ENCODE results near the gene NR4A2.
A peak's percentile ranks its signal among the peaks of the same experiment; 100 is the strongest.

The NR4A2 gene

DNA sequence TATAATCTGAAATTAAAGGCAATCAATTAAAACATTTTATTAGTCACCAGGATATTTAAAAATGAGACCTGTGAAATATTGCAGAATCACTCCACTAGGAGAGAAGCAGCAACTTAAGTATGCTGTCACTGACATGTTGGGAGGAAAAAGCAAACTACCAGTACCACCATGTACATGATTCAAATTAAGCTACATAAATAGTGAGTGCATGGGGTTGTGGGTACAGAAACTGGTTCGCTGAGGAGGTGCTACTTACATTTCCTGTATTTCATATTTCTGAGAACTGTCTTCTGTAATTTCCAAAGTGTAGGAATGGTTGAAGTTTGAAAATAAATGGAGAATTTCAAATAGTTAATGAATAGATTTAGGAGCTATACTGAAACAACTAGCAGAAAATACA, 7.9 kb upstream of the NR4A2 start:
- no peak for DNase-seq (ENCODE audit: low read depth in 1 of 2, low spot score in 1 of 2)

DNA sequence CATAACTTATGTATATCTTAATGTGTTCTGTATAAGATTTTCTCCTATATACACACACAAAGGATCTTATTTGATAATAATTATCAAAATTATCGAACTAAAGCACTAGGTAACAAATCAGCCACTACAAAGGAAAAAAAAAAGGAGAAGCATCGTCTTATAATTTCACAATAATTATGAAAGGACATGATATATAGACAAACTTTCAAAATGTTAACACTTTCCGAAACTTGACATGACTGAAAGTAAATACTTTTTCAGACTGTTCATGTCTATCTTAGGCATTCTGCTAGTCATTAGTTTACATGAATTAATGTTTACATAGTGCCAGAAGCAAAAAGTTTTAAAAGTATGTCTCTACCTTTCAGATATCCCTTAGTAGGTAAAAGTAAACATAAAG, 7.3 kb upstream of the NR4A2 start:
- DNase-seq (ENCODE audit: low read depth in 1 of 2, low spot score in 1 of 2), result no peak

DNA sequence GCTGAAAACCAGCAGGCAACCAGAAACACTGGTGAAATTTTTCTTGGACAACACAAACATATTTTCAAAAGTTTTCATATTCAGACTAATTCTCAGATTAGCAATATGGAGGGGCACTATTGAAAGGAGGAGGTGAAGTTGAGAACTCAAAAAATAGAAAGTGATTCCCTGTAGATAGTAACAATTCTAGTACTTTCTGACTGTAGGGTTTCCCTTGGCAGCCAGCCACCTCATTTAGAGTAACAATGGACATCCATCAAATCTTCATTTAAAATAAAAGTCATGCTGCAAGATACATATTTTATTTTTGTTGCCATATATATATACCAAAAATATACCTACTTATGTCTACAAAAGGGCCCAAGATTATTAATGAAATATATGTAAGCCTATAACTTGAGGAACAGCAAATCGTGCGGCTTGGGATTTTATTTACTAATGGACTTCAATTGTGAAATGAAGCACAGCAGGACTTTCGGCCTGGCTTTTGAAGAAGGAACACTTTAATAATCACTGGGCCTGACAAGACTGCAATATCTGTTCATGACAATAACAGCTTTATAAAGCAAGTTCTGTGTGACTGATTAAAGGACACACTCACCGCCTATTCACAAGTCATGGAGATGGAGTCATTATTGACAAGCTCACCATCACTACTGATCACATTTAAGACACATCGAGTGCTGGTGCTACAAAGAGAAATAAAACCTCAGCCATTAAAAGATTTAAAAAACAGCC, 6.8 kb upstream of the NR4A2 start:
- no peak for DNase-seq (ENCODE audit: low read depth in 1 of 2, low spot score in 1 of 2)

DNA sequence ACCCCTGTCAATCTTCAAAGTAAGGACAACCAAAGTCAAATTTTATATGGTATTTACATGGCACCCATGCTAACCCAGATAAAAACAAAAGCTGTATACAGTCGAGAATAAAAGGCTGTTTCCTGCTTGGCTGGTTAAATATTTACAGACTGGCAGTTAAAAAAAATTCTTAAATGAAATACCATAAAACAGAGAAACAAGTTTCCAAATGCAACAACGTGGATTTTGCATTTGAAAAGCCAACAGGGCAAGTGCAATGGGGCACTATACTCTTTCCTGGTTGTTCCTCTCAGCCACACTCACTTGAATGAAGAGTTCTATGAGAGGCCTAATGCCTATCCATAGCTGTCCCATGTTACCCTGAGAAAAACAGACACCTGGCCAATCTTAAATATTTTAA, 6.1 kb upstream of the NR4A2 start:
- DNase-seq (ENCODE audit: low read depth in 1 of 2, low spot score in 1 of 2), result no peak

DNA sequence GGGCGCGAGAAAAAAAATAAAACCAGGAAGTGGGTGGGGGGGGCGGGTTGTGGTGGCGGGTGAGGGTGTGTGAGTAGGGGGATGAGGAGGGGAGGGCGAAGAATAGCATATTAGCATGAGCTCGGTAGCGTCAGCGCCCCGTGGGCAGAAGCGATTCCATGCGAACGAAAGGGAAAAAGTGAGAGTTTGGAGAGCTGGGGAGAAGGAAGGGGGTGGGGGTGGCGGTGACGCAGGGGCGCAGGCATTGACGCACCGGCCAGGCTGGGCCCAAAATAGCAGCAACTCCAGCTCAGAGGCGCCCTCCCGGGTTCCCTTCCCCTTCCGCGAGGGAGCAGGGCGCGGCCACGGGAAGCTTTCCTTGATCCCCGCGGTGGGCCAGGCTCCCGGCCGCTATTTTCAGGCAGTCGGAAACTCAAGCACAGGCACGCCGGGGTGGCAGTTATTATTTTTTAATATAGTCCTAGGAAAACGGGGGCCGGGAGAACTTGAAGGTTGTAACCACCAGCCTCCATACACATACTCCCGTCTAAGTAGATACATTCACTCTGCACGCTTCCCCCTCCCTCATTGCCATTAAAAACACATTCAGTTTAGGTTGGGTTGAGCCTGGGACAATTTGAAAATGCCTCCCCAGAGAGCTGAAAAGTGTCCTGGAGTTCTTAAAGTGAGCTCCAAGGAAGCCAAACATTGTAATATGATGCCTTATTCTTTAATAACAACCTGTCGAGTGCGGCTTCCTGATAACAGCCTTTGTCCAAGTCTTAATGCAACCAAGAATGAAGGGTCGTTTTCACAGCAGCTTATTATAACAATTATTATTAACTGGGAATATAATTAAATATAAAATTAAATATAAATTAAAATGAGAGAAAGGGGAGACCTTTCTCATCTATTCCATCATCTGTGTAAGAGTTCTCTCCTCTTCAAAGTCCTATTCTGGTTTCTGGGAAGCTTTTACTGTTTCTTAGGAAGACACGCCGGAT, 2.3 kb upstream of the NR4A2 start:
- DNase-seq (ENCODE audit: low read depth in 1 of 2, low spot score in 1 of 2), result peak; percentile 76 to 86

DNA sequence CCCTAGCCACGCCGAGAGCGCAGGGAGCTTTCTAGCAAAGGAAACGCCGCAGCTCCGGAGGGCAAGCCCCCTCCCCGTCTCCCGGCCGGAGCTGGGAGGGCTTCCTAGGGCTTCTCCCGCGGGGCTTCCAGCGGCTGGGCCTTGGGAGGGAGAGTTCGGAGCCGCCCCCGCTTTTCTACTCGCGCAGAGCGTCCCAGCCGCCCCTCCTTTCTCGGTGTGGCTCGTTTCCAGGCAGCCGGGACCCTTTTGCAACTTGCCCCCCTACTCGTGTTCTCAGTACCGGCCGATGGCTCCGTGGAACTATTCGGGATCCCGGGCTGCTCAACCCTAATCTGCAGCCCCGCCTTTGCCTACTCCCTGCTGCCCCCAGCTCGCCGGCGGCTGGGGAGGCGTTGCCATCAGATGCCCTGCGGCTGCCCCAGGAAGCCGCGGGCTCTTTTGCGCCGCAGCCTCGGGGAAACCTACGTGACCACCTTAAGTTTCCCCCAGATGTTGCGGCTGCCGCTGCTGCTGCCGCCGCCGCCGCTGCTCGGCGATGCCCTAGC, 1.5 kb upstream of the NR4A2 start:
- DNase-seq (ENCODE audit: low read depth in 1 of 2, low spot score in 1 of 2), result peak in 1 of 2 donors; percentile 38

DNA sequence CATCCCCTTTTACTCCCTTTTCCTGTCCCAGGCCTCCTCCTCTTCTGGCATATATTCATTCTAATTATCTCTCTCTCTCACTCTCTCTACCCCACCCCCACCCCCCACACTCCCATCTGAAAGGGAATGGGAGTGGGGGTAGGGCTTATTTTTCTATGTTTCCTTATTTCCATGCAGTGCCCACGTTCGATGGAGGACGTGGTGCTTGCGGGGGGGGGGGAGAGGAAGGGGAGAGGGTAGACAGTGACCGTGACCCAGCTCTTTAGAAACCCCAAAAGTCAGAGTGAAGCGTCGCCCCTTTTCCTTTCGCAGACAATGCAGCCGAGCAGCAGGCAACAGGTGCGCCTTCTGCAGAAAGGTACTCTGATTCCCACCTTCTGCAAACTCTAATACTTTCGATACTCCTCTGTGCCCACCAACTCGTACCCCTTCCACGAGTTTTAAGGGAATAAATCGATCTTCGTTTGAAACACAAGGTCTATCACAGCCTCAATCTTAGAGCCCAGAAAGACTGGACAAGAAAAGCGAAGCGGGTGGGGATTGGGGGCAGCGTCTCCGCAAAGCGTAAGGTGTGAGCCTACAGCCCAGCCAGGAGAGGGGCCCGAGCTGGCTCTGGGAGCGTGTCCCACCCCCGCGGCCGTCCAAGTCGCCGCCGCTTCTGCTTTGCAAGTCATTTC, 891 bp upstream of the NR4A2 start:
- peak in 1 of 2 donors; percentile 46 for DNase-seq (ENCODE audit: low read depth in 1 of 2, low spot score in 1 of 2)

DNA sequence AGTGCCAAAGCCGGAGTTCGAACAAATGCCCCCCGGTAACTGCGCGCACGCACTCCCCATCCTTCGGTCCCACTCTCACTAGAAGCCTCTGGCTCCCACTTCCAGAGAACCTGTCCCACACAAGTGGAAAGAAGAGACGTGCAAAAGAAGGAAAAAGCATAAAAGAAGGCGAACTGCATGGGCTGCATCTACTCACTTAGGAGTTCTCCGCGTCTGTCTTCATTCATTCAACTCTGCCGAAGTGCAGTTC, 312 bp downstream of the NR4A2 start:
- no peak for DNase-seq (ENCODE audit: low read depth in 1 of 2, low spot score in 1 of 2)

DNA sequence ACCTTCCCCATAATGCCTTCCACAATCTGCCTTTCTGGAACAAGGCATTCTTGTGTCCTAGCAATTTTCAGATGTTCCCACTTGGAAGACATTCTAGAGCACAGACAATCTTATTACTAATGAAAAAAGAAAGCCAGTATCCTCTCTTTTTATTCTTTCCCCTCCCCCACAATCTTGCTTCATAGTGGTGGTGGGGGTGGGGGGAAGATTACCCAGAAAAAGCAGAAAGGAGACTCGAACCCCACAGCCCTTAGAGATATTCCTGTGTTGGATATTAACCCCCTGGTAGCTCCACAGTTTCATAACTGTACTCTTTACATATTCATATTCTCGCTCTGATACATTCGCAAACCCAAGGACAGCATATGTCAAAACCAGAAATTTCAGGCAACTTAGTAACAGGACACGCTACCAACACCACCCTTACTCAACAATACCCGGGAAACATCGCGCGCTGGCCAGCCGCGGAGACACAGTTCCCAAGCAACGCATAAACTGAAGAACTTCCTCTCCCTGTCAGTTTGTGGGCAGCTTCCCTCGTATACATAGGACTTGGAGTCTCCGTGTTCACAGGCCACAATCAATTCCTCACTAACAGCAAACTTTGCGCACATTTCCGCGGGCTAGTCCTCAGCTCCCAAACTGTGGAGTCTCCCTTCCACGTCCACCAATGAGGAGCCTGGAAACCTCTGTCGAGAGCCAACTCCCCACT, 793 bp downstream of the NR4A2 start:
- DNase-seq (ENCODE audit: low read depth in 1 of 2, low spot score in 1 of 2), result no peak

DNA sequence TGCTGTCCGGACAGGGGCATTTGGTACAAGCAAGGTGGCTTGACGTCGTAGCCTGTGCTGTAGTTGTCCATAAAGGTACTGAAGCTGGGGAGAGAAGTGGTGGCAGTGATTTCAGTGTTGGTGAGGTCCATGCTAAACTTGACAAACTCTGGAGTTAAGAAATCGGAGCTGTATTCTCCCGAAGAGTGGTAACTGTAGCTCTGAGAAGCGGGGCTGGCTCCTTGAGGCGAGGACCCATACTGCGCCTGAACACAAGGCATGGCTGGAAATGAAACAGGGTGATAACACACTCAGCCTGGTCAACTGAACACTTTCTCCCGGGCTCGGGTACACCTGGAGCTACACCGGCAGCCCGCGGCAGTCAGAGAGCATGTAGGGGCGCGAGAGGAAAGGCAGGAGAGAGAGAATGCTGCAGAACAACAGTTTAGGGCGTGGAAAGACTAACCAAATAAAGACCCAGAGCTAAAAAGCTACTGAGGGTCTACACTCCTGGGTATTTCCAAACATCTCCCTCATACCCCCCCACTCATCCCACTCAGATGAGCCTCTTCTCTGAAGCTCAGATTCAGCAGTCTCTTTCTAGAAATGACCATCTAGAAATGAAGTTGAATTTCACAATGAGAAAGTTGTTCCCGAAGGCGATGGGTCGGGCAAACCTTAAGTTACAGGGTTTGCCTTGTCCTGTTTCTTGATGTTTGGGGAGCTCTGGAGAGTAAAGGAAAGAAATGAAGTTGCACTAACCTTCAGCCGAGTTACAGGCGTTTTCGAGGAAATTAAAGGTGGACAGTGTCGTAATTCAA, 2.4 kb downstream of the NR4A2 start:
- no peak for DNase-seq (ENCODE audit: low read depth in 1 of 2, low spot score in 1 of 2)

DNA sequence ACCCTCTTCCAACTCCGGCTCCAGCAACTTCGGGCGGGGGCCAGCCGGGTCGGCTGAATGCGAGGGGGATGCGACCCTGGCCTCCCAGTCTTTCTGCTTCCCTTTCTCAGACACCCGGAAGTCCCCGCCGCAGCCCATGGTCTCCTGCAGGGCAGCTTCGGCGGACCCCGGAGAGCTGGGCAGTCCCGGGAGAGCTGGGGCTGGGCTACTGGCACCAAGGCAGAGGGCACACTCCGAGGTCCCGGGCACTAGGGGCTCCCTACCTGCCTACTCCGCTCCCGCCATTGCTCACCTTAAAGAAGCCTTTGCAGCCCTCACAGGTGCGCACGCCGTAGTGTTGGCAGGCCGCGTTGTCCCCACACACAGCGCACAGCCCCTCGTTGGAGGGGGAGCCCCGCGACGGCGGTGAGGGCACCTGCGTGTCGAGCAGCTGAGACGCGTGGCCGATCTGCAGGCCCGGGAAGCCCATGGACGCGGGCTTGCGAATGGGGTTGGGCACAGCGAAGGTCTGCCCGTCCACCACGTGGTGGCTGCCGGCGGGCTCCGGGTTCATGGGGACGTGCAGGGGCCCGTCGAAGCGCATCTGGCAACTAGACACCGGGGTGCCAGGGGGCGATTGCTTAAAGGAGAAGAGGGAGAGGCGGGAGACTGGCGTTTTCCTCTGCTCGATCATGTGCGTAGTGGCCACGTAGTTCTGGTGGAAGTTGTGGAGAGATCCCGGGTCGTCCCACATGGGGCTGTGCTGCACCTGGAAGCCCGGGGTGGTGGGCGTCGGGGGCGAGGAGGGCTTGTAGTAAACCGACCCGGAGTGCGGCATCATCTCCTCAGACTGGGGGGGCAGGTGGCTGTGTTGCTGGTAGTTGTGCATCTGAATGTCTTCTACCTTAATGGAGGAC, 3.2 kb downstream of the NR4A2 start:
- no peak for DNase-seq (ENCODE audit: low read depth in 1 of 2, low spot score in 1 of 2)

DNA sequence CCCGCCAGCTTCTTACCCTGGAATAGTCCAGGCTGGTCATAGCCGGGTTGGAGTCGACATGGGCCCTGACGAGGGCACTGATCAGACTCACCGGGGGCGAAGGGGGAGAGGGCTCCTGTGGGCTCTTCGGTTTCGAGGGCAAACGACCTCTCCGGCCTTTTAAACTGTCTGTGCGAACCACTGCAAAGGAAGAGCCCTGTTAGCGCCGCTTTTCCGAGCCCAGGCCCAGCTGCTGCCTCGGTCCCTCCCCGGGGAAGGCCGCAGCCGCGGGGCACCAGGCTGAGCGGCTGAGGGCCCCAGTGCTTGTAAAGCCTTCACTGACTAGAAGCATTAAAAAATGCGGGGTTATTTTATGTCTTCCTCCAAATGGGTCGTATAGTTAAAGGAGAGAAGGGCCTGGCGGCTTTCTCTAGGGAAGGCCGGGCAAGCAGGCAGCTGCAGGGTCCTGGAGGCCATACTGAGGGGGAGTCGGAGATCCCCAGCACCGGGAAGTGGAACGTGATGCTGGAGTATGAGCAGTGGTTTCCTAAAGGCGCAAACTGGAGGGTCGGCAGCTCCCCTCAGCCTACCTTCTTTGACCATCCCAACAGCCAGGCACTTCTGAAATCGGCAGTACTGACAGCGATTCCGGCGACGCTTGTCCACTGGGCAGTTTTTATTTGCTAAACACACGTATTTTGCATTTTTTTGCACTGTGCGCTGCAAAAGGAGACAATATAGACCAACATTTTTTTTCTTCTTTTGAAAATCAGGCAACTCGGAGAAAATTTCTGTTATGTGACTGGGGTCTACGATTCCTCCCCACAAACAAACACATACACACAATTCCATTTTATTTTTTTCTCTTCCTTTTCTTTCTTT, 4.5 kb downstream of the NR4A2 start:
- DNase-seq (ENCODE audit: low read depth in 1 of 2, low spot score in 1 of 2), result no peak

DNA sequence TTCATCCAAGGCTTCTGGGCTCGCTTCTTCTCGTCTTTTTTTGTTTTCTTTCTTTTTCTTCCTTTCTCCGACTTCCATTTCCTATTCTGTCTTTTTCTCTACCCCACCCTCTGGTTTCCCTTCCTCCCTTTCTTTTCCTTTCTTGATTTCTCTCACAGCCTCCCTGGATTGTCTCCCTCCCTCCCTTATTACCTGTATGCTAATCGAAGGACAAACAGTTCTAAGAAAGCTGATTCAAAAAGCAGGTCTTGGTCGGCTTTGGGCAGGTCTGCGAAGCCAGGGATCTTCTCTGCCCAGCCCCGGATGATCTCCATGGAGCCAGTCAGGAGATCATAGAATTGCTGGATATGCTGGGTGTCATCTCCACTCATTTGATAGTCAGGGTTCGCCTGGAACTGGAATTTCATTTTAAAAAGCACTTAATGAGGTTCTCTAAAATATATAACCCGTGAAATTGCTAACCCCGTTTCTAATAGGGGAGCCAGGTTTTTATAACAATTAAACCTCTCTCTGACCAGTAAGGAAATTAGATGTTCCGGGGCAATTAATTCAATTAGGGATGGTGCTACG, 5.9 kb downstream of the NR4A2 start:
- no peak for DNase-seq (ENCODE audit: low read depth in 1 of 2, low spot score in 1 of 2)

DNA sequence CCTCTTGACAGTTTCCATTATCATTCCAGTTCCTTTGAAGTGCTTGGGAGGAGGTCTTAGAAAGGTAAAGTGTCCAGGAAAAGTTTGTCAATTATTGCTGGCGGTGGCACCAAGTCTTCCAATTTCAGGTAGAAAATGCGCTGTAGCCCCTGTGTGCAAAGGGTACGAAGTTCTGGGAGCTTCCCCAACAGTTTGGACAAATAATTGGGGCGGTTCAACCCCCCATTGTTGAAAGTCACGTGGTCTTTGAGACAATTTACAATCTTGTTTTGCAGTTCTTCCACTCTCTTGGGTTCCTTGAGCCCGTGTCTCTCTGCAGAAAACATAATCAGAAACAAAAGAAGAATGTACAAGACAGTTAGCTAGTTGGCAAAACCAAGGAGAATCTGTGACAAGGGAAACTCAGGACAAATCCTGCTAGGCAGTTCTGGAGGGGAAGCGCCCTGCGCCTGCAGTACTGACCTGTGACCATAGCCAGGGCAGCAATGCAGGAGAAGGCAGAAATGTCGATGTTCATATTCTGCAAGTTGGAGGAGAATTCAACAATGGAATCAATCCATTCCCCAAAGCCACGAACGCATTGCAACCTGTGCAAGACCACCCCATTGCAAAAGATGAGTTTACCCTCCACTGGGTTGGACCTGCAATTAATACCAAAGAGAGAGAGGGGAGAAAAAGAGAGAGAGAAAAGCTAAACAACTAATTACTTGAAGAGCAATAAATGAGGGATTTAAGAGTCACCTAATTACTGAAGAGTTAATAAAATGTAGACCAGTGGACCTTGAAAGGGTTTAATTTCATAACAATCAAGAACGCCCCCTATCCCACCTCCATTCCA, 6.6 kb downstream of the NR4A2 start:
- no peak for DNase-seq (ENCODE audit: low read depth in 1 of 2, low spot score in 1 of 2)

DNA sequence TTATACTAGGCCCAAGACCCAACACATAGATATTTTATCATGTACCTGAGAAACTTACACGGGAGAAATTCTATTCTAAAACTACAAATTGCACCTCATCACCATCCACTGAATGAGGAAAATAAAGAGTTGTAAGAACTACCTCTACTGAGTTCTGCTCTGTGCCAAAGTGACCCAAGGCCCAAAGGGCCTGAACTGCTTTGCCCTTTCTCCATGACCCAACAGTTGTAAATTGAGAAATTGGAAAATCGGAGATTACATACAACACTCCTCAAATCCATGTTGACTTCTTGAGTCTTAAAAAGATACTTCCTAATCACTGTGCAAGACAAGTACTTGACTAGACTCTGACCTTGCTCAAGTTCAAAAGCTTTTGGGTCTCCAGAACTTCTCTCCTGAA, 8.8 kb downstream of the NR4A2 start:
- no peak for DNase-seq (ENCODE audit: low read depth in 1 of 2, low spot score in 1 of 2)

DNA sequence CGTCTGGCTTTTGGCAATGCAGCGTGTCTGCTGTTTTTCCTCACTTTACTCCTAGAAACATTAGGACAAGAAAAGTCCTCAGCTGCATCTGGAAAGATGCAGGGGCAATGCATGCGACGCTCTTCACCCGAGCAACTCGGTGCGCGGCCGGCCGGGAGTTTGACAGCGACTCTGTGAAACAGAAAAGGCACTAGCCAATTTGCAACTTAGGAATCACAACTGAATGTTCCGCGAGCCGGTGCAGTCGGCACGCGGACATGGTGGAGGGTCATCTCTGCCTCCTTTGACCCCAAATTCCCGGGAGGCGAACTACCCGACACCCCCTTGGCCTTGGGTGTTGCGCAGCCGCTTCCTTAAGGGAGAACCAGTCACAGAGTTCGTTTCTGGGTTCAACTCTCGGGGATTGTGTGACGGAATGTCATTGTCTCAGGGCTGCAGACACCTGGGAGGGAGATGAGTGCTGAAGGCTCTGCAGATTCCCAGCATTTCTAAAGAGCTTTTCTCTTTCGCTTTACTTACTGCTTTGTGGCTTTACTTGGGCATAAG, 9.8 kb downstream of the NR4A2 start:
- no peak for DNase-seq (ENCODE audit: low read depth in 1 of 2, low spot score in 1 of 2)

Data from activated CD4-positive, alpha-beta T cell treated with anti-CD3 and anti-CD28 coated beads, Interleukin-2, amount 50 U/mL, for 24 hours (primary cell).